Measurements from ENCODE around the gene TNRC6B.
"Not testable (repeated sequence)": the region's sequence is repeated elsewhere in the genome, so short reads cannot be mapped to it uniquely, and the experiment has no call there.

TNRC6B gene

GRCh38 chr22:40177738-40178416 lies at the start of gene TNRC6B:
TNRC6B (plus strand) TSS chr22:40177925; CDS start chr22:40178136, 211 bp downstream.
- peak in 1 of 2 experiments; percentile 68 for DNase-seq

GRCh38 chr22:40128989-40129388 lies 48.7 kb upstream of the TNRC6B start:
- peak; percentile 33 to 38 for DNase-seq

DNA sequence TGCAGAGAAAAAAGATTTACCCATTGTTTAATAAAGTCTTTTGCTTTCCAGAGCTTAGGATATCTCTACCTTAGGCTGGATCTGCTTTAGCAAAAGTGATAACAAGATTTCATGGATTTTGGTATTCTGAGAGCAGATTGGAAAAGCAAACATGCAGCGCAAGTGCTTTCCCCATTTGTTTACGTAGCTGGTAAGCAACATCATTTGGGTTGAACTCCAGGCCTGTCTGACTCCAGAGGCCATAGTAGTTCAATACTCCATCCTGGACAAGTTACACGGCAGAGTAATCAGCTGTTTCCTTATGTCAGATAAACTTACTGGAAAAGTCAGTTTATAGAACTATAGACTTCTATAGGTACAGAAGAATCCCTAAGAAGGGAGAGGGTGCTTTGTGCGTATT lies 40.6 kb upstream of the TNRC6B start:
- DNase-seq, result no peak

GRCh38 chr22:40138866-40139265 lies 38.9 kb upstream of the TNRC6B start:
- DNase-seq, result no peak

- no peak for DNase-seq
Measured at GRCh38 chr22:40147388-40148176, 30.1 kb upstream of the TNRC6B start.

DNA sequence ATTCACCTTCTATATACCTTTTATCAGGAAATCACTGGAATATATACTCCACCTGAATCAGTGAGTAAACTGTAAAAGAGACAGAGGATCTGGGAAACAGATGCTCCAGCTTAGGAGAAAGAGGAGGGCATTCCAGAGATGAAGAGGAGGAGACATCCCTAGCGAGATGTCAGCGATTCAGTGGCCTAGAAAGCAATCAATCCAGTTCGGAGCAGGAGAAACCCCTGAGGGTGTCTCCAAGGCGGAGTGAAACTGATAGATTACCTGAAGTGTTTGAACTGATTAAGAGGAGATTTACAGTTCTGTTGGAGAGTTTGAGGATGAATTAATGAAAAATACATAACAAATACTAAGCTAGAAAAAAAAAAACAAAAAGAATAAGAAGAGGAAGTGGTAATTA lies 24.5 kb upstream of the TNRC6B start:
- DNase-seq, result no peak

DNA sequence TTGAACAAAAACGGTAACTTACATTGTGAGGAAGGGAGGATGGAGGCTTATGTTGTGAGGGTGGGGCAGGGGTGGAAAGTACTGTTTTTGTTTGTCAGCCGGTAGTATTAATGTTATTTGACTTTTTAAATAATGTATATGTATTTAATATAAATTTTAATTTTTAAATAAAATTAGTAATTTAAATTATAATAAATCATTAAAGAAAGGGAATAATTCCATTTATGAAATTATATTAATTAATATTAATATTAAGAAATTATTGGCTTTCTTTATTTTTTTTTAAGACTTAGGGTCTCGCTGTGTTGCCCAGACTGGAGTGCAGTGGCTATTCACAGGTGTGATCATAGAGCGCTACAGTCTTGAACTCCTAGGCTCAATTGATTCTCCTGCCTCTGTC lies 24.0 kb upstream of the TNRC6B start:
- no peak for DNase-seq

DNA sequence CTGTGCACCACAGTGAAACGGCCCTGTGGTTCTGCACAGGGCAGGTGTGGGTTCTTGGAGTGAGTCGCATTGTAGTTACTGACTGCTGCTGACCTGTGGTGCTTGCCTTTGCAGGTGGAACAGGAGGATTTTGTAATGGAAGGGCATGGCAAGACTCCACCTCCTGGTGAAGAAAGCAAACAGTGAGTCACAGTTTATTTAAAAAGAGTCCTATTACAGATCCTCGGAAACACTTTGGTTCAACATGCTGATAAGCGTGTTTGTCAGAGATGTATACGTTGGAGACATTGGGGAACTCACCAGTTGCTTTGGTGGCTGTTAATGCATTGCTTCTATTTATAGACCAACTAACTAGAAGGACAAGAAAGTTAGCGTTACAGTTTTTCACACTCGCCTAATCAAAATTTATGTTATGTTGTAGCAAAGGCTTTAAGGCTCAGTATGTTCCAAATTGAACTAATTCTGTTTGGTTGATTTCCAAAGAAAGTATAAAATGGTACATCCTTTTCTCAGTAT lies 21.7 kb upstream of the TNRC6B start:
- peak; percentile 24 to 32 for DNase-seq

- DNase-seq, result not testable (repeated sequence)
Measured at GRCh38 chr22:40156682-40157081, 21.0 kb upstream of the TNRC6B start.

GRCh38 chr22:40157330-40157945 lies 20.3 kb upstream of the TNRC6B start:
- DNase-seq, result no peak

GRCh38 chr22:40161194-40161593 lies 16.5 kb upstream of the TNRC6B start:
- no peak for DNase-seq

DNA sequence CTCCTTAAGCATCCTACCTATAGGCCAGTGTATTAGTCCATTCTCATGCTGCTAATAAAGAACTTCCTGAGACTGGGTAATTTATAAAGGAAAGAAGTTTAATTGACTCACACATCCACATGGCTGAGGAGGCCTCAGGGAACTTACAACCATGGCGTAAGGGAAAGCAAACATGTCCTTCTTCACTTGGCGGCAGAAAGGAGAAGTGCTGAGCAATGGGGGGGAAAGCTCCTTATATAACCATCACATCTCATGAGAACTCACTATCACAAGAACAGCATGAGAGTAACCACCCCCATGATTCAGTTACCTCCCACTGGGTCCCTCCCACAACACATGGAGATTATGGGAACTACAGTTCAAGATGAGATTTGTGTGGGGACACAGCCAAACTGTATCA lies 12.2 kb upstream of the TNRC6B start:
- DNase-seq, result not testable (repeated sequence)

DNA sequence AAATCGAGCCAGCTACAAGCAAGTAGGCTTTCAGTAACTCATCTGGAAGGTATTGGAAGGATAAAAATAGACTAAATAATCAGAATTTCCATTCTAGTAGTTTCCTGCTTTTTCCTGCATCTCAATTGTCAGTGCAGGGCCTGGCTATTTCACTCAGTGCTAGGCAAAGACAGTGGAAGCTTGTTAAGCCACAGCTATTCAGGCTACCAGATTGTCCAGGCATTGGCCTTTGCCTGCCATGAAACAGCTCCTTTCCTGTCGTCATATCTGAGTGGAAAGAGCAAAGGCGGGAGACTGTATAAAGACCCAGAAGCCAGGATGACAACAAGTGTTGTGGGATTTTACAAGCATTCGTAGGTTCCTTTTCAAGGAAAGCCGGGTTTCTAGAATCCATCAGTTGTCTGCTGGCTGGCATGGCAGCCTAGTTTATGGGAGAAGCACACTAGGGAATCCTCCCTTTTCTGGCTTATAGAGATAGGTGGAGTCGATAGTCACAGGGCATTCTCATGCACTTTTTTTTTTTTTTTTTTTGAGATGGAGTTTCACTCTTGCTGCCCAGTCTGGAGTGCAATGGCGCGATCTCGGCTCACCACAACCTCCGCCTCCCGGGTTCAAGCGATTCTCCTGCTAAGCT lies 2.0 kb upstream of the TNRC6B start:
- no peak for DNase-seq

DNA sequence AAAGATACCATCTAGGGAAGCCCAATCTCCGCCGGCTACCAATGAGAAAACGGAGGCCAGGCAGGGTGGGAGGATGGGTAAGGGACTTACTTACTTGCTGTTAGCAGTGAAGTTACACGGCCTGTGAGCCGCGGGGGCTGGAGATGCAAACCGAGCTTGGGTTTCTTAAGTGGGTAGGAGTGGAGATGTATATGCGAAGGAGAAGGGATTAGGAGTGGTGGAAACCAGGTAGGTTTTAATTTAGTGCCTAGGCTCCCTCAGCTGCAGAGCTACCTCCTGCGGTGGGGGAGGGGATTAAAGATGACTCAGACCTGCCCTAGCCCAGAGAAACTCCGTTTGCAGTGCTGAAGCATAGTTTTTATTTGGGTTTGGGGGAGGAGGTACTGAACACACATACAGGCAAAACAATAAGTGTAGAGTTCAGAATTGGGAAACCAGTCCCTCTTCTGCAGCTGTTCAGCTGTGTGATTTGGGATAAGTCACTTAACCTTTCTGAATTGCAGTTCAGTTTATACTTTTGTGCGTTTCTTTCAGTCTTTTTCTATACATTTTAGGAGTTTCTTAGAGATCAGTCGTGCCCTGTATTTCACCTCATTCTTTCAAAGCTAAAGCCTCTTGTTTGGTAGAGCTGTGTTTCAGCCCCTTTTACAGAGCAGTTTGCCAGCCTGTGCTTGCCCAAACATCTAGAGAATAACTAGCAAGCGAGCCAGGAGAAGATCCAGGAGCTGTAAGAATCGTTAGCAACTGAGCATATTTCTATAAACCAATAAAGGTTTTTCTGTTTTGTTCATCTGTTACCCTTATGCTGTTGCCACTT lies 596 bp upstream of the TNRC6B start:
- DNase-seq, result peak; percentile 81 to 84

- DNase-seq, result peak; percentile 46 to 54
Measured at GRCh38 chr22:40178417-40179409, 988 bp downstream of the TNRC6B start.

- DNase-seq, result no peak
Measured at GRCh38 chr22:40179526-40179925, 1.8 kb downstream of the TNRC6B start.

- DNase-seq, result no peak
Measured at GRCh38 chr22:40180403-40180802, 2.7 kb downstream of the TNRC6B start.

GRCh38 chr22:40181323-40181722 lies 3.6 kb downstream of the TNRC6B start:
- DNase-seq, result no peak

GRCh38 chr22:40182231-40182835 lies 4.6 kb downstream of the TNRC6B start:
- no peak for DNase-seq

GRCh38 chr22:40183029-40183581 lies 5.4 kb downstream of the TNRC6B start:
- no peak for DNase-seq

Measured in activated T-cell treated with anti-CD3 and anti-CD28 coated beads, Interleukin-2, amount 50 U/mL, for 48 hours (primary cell).